PC-3 (cell line): Measurements from ENCODE around the gene BCL11A. TPM values are rescaled to one million over a fixed set of nuclear protein-coding genes. Genes with fewer than 3 reads are reported as not detected.

Experiments
- ATAC-seq: fragments of 200-7000 bp; cut with Tn5 transposase; 2 replicates; pipeline ENCODE4 v1.9.1; 2020; ENCODE audit warnings: mild to moderate bottlenecking, moderate library complexity
- BruUV-seq: library from RNA; stranded (reverse); fragments of 400-500 nt; replicated peaks from 2 replicates; lab custom pipeline; 2021; lab: Mats Ljungman, UMichigan
- CTCF ChIA-PET: fragments of 300-600 bp; sonication (Branson Sonifier 250); formaldehyde crosslinking; loops from one replicate; lab custom pipeline; 2022; ENCODE audit warnings: antibody characterized with exemption; lab: Charles Lee
- POLR2A ChIA-PET: fragments of 300-600 bp; sonication (Branson Sonifier 250); formaldehyde crosslinking; loops from one replicate; lab custom pipeline; 2022; ENCODE audit warnings: antibody characterized with exemption; ENCODE audit not compliant: unreplicated experiment; lab: Charles Lee
- DNase-seq: peaks from one replicate; pipeline ENCODE4 v3.0.0-alpha.2; 2015
- H2AFZ ChIP-seq: fragments of 300-600 bp; sonication (generic); 2 replicates; pipeline ENCODE4 v1.6.0; 2016; ENCODE audit warnings: antibody characterized with exemption, low read length
- H3F3A ChIP-seq: fragments of 300-600 bp; sonication (generic); one replicate; pipeline ENCODE4 v1.6.0; 2017; ENCODE audit warnings: antibody characterized with exemption, low read length, control low read depth, mild to moderate bottlenecking; ENCODE audit not compliant: unreplicated experiment
- H3K27ac ChIP-seq: fragments of 300-600 bp; sonication (generic); 2 replicates; pipeline ENCODE4 v1.5.1; 2016; ENCODE audit warnings: mild to moderate bottlenecking, low read length
- H3K27me3 ChIP-seq: fragments of 300-600 bp; sonication (generic); 2 replicates; pipeline ENCODE4 v1.6.1; 2016; ENCODE audit warnings: low read length, mixed read lengths
- H3K36me3 ChIP-seq: fragments of 300-600 bp; sonication (generic); 2 replicates; pipeline ENCODE4 v1.6.1; 2016; ENCODE audit warnings: low read depth, mixed run types, low read length, mixed read lengths
- H3K4me1 ChIP-seq: fragments of 300-600 bp; sonication (generic); 2 replicates; pipeline ENCODE4 v1.5.1; 2016; ENCODE audit warnings: low read length; ENCODE audit not compliant: insufficient read depth
- H3K4me2 ChIP-seq: fragments of 300-600 bp; sonication (generic); 2 replicates; pipeline ENCODE4 v1.6.0; 2016; ENCODE audit warnings: low read length
- H3K4me3 ChIP-seq: fragments of 300-600 bp; sonication (generic); 2 replicates; pipeline ENCODE4 v1.5.1; 2016; ENCODE audit warnings: mild to moderate bottlenecking, low read length, mixed read lengths
- H3K79me2 ChIP-seq: fragments of 300-600 bp; sonication (generic); 2 replicates; pipeline ENCODE4 v1.6.1; 2017; ENCODE audit warnings: low read length, mixed read lengths
- H3K9ac ChIP-seq: fragments of 300-600 bp; sonication (generic); 2 replicates; pipeline ENCODE4 v1.6.0; 2016; ENCODE audit warnings: mild to moderate bottlenecking, low read length
- H3K9me2 ChIP-seq: fragments of 300-600 bp; sonication (generic); replicated peaks from 2 replicates; pipeline ENCODE4 v1.6.1; 2016; ENCODE audit warnings: mixed run types, low read length, mixed read lengths
- H3K9me3 ChIP-seq: fragments of 300-600 bp; sonication (generic); 2 replicates; pipeline ENCODE4 v1.6.1; 2016; ENCODE audit warnings: low read length, mixed read lengths
- H4K20me1 ChIP-seq: fragments of 300-600 bp; sonication (generic); 2 replicates; pipeline ENCODE4 v1.6.1; 2016; ENCODE audit warnings: low read length, mixed read lengths
- EZH2 ChIP-seq: fragments of 300-600 bp; sonication (generic); IDR thresholded peaks from one replicate; pipeline ENCODE4 v1.6.1; 2017; ENCODE audit warnings: antibody characterized with exemption, mild to moderate bottlenecking, low read length; ENCODE audit not compliant: unreplicated experiment
- EZH2phosphoT487 ChIP-seq: fragments of 300-600 bp; sonication (generic); IDR thresholded peaks from 2 replicates; pipeline ENCODE4 v1.6.1; 2018; ENCODE audit warnings: mild to moderate bottlenecking, antibody characterized with exemption, low read length, borderline replicate concordance
- intact Hi-C: fragments of 100-400 bp; cut with micrococcal nuclease; formaldehyde crosslinking; loops from 2 replicates; pipeline ENCODE4 v1.9.0; 2023
- total RNA-seq: library from RNA; depleted of rRNA; stranded (reverse); fragments of >200 nt; gene quantifications from 2 replicates; pipeline ENCODE4 v1.2.3, GENCODE V29; 2014
- TF ChIP-seq, protein P1 (sequence below): fragments of 300-600 bp; sonication (generic); conservative IDR thresholded peaks from 2 replicates; pipeline ENCODE4 v1.5.1; 2017; ENCODE audit warnings: antibody characterized with exemption, low read depth, mild to moderate bottlenecking, low read length

BCL11A gene
- total RNA-seq, 1 experiment from 2014 or later = 4.6 TPM

GRCh38 chr2:60520151-60520876 is 33.1 kb downstream of the BCL11A start:
- Histone ChIP-seq H3K9ac (no peak overlapping the region), H3F3A (no peaks in the 10 kb centered on the region), H2AFZ (no peak overlapping the region), H4K20me1 (no peaks in the 10 kb centered on the region), H3K27me3 (no peaks in the 10 kb centered on the region), H3K4me2 (no peak overlapping the region), H3K79me2 (no peaks in the 10 kb centered on the region), H3K27ac (no peak overlapping the region), H3K4me3 (no peak overlapping the region), H3K9me2 (no peaks in the 10 kb centered on the region), H3K9me3 (no peaks in the 10 kb centered on the region), H3K4me1 (peaks cover 14% of the 10 kb centered on the region; the same call in 1 of the 2 replicates), H3K36me3 (no peaks in the 10 kb centered on the region)
- TF ChIP-seq, protein P1, sequence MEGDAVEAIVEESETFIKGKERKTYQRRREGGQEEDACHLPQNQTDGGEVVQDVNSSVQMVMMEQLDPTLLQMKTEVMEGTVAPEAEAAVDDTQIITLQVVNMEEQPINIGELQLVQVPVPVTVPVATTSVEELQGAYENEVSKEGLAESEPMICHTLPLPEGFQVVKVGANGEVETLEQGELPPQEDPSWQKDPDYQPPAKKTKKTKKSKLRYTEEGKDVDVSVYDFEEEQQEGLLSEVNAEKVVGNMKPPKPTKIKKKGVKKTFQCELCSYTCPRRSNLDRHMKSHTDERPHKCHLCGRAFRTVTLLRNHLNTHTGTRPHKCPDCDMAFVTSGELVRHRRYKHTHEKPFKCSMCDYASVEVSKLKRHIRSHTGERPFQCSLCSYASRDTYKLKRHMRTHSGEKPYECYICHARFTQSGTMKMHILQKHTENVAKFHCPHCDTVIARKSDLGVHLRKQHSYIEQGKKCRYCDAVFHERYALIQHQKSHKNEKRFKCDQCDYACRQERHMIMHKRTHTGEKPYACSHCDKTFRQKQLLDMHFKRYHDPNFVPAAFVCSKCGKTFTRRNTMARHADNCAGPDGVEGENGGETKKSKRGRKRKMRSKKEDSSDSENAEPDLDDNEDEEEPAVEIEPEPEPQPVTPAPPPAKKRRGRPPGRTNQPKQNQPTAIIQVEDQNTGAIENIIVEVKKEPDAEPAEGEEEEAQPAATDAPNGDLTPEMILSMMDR = no peak
- ATAC-seq (no peak), DNase-seq (no peak)
- intact Hi-C loops = no loop called here
- ChIA-PET CTCF (no interaction called here), POLR2A (no interaction called here)
- BruUV-seq = no TSS peak

- POLR2A ChIA-PET = no interaction called here
- Histone ChIP-seq H3K4me1 (peaks cover 14% of the 10 kb centered on the region; the same call in 1 of the 2 replicates), H3K27ac (no peak overlapping the region), H3K36me3 (no peaks in the 10 kb centered on the region), H3K9me2 (no peaks in the 10 kb centered on the region), H3K4me3 (no peak overlapping the region), H3K27me3 (no peaks in the 10 kb centered on the region), H4K20me1 (no peaks in the 10 kb centered on the region), H3F3A (no peaks in the 10 kb centered on the region), H3K9ac (no peak overlapping the region), H3K4me2 (no peak overlapping the region), H2AFZ (no peak overlapping the region), H3K9me3 (no peaks in the 10 kb centered on the region), H3K79me2 (no peaks in the 10 kb centered on the region)
- ATAC-seq (no peak), DNase-seq (no peak)
- CTCF ChIA-PET = no interaction called here
- TF ChIP-seq EZH2phosphoT487 = no peak
- no peak for TF ChIP-seq EZH2
- TF ChIP-seq, protein P1 = no peak
- BruUV-seq = no TSS peak
- intact Hi-C loops = no loop called here
Measured at GRCh38 chr2:60519231-60519863, 34.1 kb downstream of the BCL11A start.

DNA sequence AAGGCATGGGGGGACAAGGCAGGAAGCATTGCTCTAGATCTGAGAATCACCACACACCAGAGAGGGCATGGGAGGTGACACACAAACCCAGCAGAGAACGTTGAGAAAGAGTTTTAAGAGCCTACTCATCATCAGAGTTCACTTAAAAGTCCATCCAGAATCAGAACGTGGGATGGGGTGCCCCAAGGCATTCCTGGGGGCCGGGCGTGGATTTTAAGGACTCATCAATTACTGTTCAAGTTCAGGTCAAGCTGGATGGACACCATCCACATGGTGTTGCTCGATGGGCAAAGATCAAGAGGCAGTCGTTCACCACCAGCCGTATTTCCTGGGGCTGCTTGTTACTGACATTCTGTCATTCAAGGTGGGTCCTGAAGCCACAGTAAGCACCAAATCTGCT is 34.9 kb downstream of the BCL11A start:
- Histone ChIP-seq H3K4me1 (peaks cover 14% of the 10 kb centered on the region), H3K4me3 (no peak overlapping the region), H2AFZ (no peak overlapping the region), H3K27ac (no peak overlapping the region), H3K9me2 (no peaks in the 10 kb centered on the region), H3K9ac (no peak overlapping the region), H3F3A (no peaks in the 10 kb centered on the region), H3K4me2 (no peak overlapping the region), H3K27me3 (no peaks in the 10 kb centered on the region), H3K79me2 (no peaks in the 10 kb centered on the region), H3K9me3 (no peaks in the 10 kb centered on the region), H4K20me1 (no peaks in the 10 kb centered on the region), H3K36me3 (no peaks in the 10 kb centered on the region)
- no TSS peak for BruUV-seq
- ChIA-PET POLR2A (no interaction called here), CTCF (no interaction called here)
- no peak for ATAC-seq
- intact Hi-C loops = no loop called here
- no peak for DNase-seq
- TF ChIP-seq, protein P1 = no peak
- no peak for TF ChIP-seq EZH2
- TF ChIP-seq EZH2phosphoT487 = no peak
